Stimulated activated CD4-positive, alpha-beta T cell treated with anti-CD3 and anti-CD28 coated beads, Interleukin-1b, Interleukin-23, amount 100 ng/mL, for 1 hour (primary cell): ENCODE measurements around the gene CREBZF.
"Not testable (repeated sequence)": the region's sequence is repeated elsewhere in the genome, so short reads cannot be mapped to it uniquely, and the experiment has no call there.

Experiments used
- DNase-seq, 2 donors: peaks; one replicate each; pipeline ENCODE4 v3.0.0-alpha.2; 2020; ENCODE audit warnings: low read depth in 2 of 2

CREBZF gene

GRCh38 chr11:85626496-85626895, 38.4 kb downstream of the CREBZF start:
- no peak for DNase-seq

- DNase-seq: no peak
Observed at GRCh38 chr11:85620256-85620655, 44.7 kb downstream of the CREBZF start.

DNA sequence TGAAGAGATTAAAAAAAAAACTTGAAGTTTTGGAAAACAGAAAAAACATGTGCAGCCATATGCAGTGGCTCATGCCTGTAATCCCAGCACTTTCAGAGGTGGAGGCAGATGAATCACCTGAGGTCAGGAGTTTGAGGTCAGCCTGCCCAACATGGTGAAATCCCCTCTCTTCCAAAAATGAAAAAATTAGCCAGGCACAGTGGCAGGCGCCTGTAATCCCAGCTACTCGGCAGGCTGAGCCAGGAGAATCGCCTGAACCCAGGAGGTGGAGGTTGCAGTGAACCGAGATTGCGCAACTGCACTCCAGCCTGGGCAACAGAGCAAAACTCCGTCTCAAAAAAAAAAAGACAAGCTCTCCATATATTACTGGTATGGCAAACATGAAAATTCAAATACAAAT, 45.4 kb downstream of the CREBZF start:
- DNase-seq: no peak

DNA sequence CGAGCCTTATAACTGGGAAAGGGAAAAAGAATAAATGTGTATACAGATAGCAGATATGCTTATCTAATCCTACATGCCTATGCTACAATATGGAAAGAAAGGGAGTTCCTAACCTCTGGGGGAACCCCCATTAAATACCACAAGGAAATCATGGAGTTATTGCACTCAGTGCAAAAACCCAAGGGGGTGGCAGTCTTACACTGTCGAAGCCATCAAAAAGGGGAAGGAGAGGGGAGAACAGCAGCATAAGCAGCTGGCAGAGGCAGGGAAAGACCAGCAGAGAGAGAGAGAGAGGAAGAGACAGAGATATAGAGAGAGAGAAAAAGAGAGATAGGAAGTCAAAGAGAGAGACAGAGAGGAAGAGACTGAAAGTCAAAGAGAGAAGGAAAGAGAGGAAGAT, 53.3 kb downstream of the CREBZF start:
- DNase-seq: not testable (repeated sequence)
